Sigmoid colon (tissue), 7 donors: Measurements from ENCODE around the gene IKZF2. TPM values are rescaled to one million over a fixed set of nuclear protein-coding genes. Genes with fewer than 3 reads are reported as not detected.

ENCODE experiments used
- DNase-seq: peaks from one replicate; pipeline ENCODE4 v3.0.0-alpha.2; 2019
- H3K27ac ChIP-seq, 4 donors: fragments of 200-600 bp; sonication (generic); one replicate each; pipeline ENCODE4 v1.5.1; 2016 to 2019; ENCODE audit warnings: mild to moderate bottlenecking in 1 of 4
- H3K27me3 ChIP-seq, 3 donors: fragments of 200-600 bp; sonication (generic); one replicate each; pipeline ENCODE4 v1.5.1; 2019; ENCODE audit warnings: mild to moderate bottlenecking in 1 of 3
- H3K36me3 ChIP-seq, 4 donors: fragments of 200-600 bp; sonication (generic); one replicate each; pipeline ENCODE4 v1.5.1; 2016 to 2019
- H3K4me1 ChIP-seq, 4 donors: fragments of 200-600 bp; sonication (generic); one replicate each; pipeline ENCODE4 v1.5.1; 2017 to 2019
- H3K4me3 ChIP-seq, 4 donors: fragments of 200-600 bp; sonication (generic); one replicate each; pipeline ENCODE4 v1.5.1; 2017 to 2019; ENCODE audit warnings: mild to moderate bottlenecking in 2 of 4, moderate library complexity in 1 of 4
- H3K9me3 ChIP-seq, 4 donors: fragments of 200-600 bp in 3 of 4; sonication (generic) in 3 of 4; one replicate each; pipeline versions ENCODE4 v1.5.1 to v1.6.1; 2013 to 2019
- EP300 ChIP-seq, 4 donors: sonication (generic); formaldehyde crosslinking; IDR thresholded peaks; one replicate each; pipeline ENCODE4 v1.6.1; 2017; ENCODE audit warnings: antibody characterized with exemption in 4 of 4
- POLR2A ChIP-seq, 2 donors: fragments of 450-650 bp; IDR thresholded peaks; one replicate each; pipeline ENCODE4 v1.6.1; 2016; ENCODE audit warnings: antibody characterized with exemption in 2 of 2, mild to moderate bottlenecking in 2 of 2, moderate library complexity in 2 of 2
- POLR2AphosphoS5 ChIP-seq, 4 donors: sonication (generic); formaldehyde crosslinking; IDR thresholded peaks; one replicate each; pipeline ENCODE4 v1.6.1; 2017; ENCODE audit warnings: antibody characterized with exemption in 4 of 4
- WGBS, 2 donors: extraction: QIAGEN DNeasy Blood & Tissue Kit; methylation state at CpG; one replicate each; pipeline ENCODE4 v1.1.7; 2013; 5-methylcytosine and 5-hydroxymethylcytosine counted together
- intact Hi-C: fragments of 100-400 bp; cut with DNase I; formaldehyde crosslinking; loops from one replicate; pipeline ENCODE4 v1.15.1; 2023
- polyA plus RNA-seq, 3 donors: library from polyadenylated mRNA; stranded (reverse); fragments of 200-250 nt; gene quantifications; one replicate each; pipeline ENCODE4 v1.2.3, GENCODE V29; 2013
- total RNA-seq, 4 donors: library from RNA; depleted of rRNA; stranded (reverse); fragments of >200 nt; gene quantifications; one replicate each; pipeline ENCODE4 v1.1.0, GENCODE V29; 2016
- TF ChIP-seq, protein P1 (sequence below), 4 experiments: fragments of 450-650 bp in 3 of 4; fragments of 200-600 bp in 1 of 4; IDR thresholded peaks; one replicate each; pipeline ENCODE4 v1.5.1; 2016 to 2019; ENCODE audit warnings: antibody characterized with exemption in 4 of 4, mild to moderate bottlenecking in 3 of 4, moderate library complexity in 2 of 4
- donor health status: healthy with polysubstance abuse.
- donor health status: Bipolar disorder and iron deficiency.
- donor health status: healthy.

Gene IKZF2
- total and polyA plus RNA-seq, 7 donors = under 0.01 to 14.9 (median 5.5) TPM

DNA sequence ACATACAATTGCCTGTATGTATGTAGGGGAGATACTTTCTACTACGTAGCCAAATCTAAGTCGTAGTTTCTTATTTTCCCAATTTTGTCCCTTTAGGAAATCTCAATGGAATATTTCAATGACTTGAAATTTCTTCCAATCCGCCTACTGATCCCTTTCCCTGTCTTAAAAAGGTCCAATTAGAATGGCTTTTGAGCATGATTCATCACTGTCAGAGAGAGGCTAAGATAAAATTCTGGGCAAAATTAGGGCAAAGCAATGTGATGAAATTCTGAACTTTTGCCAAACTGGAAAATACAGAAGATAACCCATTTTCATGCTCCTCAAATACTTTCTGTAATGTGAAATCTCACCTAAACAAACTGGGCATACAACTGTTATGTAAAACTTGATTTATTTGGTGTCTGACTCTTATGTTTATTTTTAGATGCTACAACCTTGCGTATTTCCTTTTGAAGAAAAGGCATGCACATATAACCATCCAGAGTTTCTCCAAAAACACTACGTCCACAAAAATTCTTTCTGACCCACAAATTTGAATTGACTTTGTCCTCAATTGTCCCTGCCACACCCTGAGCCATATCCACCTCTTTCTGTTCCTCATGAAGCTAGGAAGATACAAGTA lies 147.1 kb downstream of the IKZF2 start:
- no peak for DNase-seq
- Histone ChIP-seq H3K9me3 (no peaks in the 10 kb centered on the region), H3K4me3 (no peak overlapping the region), H3K27ac (no peak overlapping the region), H3K4me1 (peaks cover 0 to 23% (median 11%) of the 10 kb centered on the region in 4 donors), H3K36me3 (peaks cover 0 to 10% (median 0%) of the 10 kb centered on the region in 4 donors), H3K27me3 (no peaks in the 10 kb centered on the region)
- 83 to 87% methylated on average over 5 of the region's 5 CpGs for WGBS, 2 donors
- intact Hi-C loops = no loop called here
- TF ChIP-seq, protein P1, sequence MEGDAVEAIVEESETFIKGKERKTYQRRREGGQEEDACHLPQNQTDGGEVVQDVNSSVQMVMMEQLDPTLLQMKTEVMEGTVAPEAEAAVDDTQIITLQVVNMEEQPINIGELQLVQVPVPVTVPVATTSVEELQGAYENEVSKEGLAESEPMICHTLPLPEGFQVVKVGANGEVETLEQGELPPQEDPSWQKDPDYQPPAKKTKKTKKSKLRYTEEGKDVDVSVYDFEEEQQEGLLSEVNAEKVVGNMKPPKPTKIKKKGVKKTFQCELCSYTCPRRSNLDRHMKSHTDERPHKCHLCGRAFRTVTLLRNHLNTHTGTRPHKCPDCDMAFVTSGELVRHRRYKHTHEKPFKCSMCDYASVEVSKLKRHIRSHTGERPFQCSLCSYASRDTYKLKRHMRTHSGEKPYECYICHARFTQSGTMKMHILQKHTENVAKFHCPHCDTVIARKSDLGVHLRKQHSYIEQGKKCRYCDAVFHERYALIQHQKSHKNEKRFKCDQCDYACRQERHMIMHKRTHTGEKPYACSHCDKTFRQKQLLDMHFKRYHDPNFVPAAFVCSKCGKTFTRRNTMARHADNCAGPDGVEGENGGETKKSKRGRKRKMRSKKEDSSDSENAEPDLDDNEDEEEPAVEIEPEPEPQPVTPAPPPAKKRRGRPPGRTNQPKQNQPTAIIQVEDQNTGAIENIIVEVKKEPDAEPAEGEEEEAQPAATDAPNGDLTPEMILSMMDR (IDR thresholded peaks at IDR 0.05) = no peak
- TF ChIP-seq POLR2A (IDR thresholded peaks at IDR 0.05) = no peak
- no peak for TF ChIP-seq POLR2AphosphoS5 (IDR thresholded peaks at IDR 0.05)
- TF ChIP-seq EP300 (IDR thresholded peaks at IDR 0.05) = no peak

GRCh38 chr2:213002383-213002782 lies 149.0 kb downstream of the IKZF2 start:
- Histone ChIP-seq H3K27me3 (no peaks in the 10 kb centered on the region), H3K27ac (peak overlapping the region in 1 of 4 donors; percentile 32), H3K4me1 (peaks cover 0 to 23% (median 11%) of the 10 kb centered on the region in 4 donors), H3K36me3 (peaks cover 0 to 5% (median 0%) of the 10 kb centered on the region in 4 donors), H3K4me3 (no peak overlapping the region), H3K9me3 (no peaks in the 10 kb centered on the region)
- no peak for DNase-seq
- intact Hi-C loops = no loop called here
- TF ChIP-seq EP300 (IDR thresholded peaks at IDR 0.05) (no peak), POLR2A (IDR thresholded peaks at IDR 0.05) (no peak), POLR2AphosphoS5 (IDR thresholded peaks at IDR 0.05) (no peak)
- TF ChIP-seq, protein P1 (IDR thresholded peaks at IDR 0.05) = no peak

DNA sequence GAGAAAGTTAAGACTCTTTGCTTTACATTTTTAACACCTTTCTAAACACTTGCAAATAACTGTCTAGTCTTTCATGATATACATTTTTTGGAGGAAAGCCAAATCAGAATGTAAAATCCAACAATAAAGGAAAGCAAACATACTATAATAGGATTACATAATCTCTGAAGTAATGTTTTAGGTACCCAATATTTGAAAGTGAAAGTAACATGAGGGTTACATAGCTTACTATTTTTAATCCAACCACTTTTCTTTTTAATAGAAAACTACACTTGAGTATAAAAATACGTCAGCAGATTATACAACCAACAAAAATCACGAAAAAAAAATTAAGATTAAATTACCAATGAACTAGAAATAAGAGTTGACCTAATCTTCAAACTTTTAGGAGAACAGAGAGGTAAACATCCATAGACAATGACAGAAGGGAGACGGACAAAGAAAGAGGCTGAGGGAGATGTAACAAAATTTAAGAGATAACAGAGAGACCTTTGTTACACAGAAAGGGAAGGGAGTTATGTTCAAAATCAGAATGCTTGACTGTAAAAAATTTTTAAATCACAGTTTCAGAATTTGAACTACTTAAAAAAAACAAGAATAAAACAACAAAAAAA lies 150.0 kb downstream of the IKZF2 start:
- Histone ChIP-seq H3K4me3 (peak overlapping the region in 2 of 4 donors; percentile 15 to 19), H3K9me3 (no peaks in the 10 kb centered on the region), H3K27ac (peak overlapping the region in 2 of 4 donors; percentile 15 to 32), H3K27me3 (no peaks in the 10 kb centered on the region), H3K36me3 (no peaks in the 10 kb centered on the region), H3K4me1 (peaks cover 0 to 23% (median 11%) of the 10 kb centered on the region in 4 donors)
- TF ChIP-seq, protein P1 (IDR thresholded peaks at IDR 0.05) = no peak
- TF ChIP-seq POLR2AphosphoS5 (IDR thresholded peaks at IDR 0.05) (no peak), EP300 (IDR thresholded peaks at IDR 0.05) (no peak), POLR2A (IDR thresholded peaks at IDR 0.05) (no peak)
- WGBS, 2 donors = 41 to 68% methylated on average over 3 of the region's 3 CpGs
- intact Hi-C loops = no loop called here
- no peak for DNase-seq

- Histone ChIP-seq H3K27ac (no peak overlapping the region), H3K4me1 (peaks cover 0 to 23% (median 10%) of the 10 kb centered on the region in 4 donors), H3K9me3 (no peaks in the 10 kb centered on the region), H3K27me3 (no peaks in the 10 kb centered on the region), H3K36me3 (no peaks in the 10 kb centered on the region), H3K4me3 (no peak overlapping the region)
- intact Hi-C loops = no loop called here
- DNase-seq = no peak
- WGBS, 2 donors = 90 to 93% methylated on average over 2 of the region's 2 CpGs
- TF ChIP-seq POLR2AphosphoS5 (IDR thresholded peaks at IDR 0.05) = no peak
- TF ChIP-seq POLR2A (IDR thresholded peaks at IDR 0.05) = no peak
- TF ChIP-seq, protein P1 (IDR thresholded peaks at IDR 0.05) = no peak
- TF ChIP-seq EP300 (IDR thresholded peaks at IDR 0.05) = no peak
Measured at GRCh38 chr2:212998626-212999359, 152.6 kb downstream of the IKZF2 start.
